ENCODE measurements around the gene SIGLEC14.

DNA sequence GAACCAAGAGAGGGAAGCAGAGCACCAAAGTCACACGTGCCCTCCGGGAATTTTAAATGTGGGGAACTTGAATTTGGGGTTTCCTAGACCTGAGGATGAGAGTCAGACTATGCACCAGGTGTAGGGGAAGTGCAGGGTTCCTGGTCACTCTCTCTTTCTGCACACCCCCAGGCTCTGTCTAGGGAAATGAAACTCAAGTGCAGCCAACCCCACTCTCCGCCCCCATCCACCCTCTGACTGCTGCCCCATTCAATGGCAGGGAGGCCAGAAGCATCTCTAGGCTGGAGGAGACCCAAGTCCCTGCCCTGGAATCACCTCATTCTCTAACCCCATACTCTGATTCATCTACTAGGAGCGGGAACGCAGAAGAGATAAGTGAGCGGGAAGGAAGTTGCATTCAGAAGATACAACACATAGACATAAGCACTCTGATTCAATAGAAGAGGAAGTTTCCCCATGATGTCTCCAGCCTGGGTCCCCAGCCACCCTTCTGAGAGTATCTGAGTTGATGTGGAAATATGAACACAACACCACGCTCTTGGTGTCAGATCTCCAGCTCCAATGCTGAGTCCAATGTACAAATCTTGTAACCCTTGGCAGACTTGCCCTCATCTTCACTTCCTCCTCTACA, 4.7 kb upstream of the SIGLEC14 start:
- TF ChIP-seq, protein P1, sequence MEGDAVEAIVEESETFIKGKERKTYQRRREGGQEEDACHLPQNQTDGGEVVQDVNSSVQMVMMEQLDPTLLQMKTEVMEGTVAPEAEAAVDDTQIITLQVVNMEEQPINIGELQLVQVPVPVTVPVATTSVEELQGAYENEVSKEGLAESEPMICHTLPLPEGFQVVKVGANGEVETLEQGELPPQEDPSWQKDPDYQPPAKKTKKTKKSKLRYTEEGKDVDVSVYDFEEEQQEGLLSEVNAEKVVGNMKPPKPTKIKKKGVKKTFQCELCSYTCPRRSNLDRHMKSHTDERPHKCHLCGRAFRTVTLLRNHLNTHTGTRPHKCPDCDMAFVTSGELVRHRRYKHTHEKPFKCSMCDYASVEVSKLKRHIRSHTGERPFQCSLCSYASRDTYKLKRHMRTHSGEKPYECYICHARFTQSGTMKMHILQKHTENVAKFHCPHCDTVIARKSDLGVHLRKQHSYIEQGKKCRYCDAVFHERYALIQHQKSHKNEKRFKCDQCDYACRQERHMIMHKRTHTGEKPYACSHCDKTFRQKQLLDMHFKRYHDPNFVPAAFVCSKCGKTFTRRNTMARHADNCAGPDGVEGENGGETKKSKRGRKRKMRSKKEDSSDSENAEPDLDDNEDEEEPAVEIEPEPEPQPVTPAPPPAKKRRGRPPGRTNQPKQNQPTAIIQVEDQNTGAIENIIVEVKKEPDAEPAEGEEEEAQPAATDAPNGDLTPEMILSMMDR (IDR thresholded peaks at IDR 0.05) = no peak
- no peak for TF ChIP-seq POLR2A (IDR thresholded peaks at IDR 0.05)
